Measurements from ENCODE around the gene UBE2L5.
A peak's percentile ranks its signal among the peaks of the same experiment; 100 is the strongest.
"Not testable (repeated sequence)": the region's sequence is repeated elsewhere in the genome, so short reads cannot be mapped to it uniquely, and the experiment has no call there.

UBE2L5 gene

DNA sequence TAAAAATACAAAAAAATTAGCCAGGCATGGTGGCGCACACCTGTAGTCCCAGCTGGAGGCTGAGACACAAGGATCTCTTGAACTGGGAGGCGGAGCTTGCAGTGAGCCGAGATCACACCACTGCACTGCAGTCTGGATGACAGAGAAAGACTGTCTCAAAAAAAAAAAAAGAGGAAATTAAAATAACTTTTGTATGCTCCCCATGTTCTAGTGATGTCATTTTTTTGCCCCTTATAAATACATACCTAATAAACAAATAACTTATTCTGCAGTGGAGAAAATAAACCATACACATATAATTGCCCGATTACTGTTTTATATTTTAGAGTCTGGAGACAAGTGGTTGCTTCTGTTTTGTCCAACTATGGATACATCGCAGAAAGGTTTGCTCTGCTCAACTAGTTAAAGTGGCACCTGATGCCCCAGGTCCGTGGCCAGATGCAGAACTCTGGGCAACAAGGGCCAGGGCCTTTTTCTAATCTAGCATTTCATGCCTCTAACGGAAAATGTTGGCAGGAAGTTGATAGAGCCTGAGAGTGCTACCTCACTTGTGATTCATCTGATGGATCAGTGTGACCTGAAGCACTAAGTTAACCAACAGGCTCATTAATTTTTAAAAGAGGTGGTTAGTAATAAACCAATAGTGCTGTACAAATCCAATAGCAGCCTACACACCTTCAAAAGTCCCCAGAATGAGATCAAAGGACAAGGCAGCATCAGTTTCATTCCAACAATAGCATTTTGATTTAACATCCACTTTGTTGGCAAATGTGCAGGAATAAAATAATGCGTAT, 18.8 kb downstream of the UBE2L5 start:
- no peak for DNase-seq

DNA sequence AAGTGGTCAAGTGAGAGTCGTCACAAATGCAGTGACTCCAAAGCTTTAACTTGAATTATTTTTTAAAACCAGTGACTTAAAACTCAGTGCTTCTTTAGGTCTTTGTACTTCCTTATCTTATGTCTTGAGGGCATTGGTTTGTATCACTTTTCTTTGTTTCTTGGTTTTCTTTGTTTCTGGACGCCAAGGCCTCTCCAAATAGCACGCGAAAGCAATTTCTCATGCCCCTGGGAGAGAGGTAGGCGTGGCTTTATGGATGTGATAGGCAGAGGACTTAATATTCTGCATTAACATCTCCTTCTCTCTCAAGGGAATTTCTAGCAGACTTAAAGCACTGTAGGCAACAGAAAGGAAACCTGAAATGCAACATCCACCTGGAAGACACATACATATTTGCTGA, 20.6 kb downstream of the UBE2L5 start:
- DNase-seq: no peak

DNA sequence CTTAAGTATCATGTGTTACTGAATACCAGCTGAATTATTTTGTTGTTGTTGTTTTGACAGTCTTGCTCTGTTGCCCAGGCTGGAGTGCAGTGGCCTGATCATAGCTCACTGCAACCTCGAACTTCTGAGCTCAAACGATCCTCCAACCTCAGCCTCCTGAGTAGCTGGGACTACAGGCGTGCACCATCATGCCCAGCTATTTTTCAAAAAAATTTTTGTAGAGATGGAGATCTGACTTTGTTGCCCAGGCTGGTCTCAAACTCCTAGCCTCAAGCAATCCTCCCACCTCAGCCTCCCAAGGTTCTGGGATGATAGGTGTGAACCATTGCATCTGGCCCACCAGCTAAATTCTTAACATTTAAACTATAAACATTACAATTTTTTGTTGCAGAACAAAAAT, 21.2 kb downstream of the UBE2L5 start:
- DNase-seq: not testable (repeated sequence)

DNA sequence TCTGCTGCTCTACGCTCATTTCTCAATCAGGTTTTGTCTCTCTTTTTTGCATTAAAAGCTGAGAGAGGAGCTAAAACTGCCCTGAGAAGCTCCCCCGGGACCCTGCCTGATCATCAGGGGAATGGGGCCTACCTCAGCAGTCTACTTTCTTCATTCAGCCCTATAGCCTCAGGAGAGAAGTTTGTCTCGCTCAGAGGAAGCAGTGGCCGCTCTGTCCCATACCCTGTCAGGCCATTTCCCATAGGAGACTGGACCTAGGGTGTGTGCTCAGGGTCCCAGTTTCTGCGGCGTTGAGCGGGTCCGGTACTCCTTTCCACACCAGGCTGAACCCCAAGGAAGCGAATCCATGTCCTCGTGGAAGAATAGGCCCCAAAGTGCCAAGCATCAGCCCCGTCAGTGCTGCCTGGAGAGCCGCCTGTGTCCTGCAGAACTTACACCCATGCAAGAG, 21.7 kb downstream of the UBE2L5 start:
- DNase-seq: no peak

DNA sequence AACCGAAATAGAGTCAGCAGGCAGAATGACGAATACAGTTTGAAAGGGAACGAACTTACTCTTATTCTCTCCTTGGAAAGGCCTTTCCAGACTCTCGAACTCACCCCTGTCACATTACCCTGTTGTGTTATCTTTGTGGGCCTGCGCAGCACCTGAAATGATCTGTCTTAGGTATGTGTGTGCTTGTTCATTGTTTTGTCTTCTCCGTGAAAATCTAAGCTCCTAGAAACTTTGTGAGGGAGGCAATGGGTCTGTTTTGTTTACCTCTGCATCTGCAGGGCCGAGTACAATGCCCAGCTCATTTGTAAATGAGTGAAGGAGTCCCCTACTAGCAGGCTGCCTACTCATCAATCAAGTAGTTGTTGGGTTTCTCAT, 23.8 kb downstream of the UBE2L5 start:
- DNase-seq: no peak

DNA sequence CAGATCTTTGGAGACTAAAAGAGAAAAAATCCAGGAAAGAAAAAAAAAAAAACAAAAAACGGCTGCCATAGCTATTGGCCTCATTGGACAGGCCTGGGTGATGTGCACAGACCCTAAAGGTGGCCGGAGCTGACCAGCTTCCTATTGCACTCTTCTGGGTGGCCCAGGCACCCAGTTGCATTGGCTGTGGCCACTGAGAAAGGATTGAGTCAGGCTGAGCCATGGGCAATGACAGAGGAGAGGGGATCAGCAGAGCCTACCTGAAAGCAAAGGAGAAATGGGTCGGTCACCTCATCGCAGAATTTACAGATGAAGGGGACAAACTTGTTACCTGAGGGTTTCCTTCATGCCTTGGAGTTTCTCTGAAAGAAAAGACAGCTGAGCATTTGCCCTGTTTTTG, 26.1 kb downstream of the UBE2L5 start:
- no peak for DNase-seq

DNA sequence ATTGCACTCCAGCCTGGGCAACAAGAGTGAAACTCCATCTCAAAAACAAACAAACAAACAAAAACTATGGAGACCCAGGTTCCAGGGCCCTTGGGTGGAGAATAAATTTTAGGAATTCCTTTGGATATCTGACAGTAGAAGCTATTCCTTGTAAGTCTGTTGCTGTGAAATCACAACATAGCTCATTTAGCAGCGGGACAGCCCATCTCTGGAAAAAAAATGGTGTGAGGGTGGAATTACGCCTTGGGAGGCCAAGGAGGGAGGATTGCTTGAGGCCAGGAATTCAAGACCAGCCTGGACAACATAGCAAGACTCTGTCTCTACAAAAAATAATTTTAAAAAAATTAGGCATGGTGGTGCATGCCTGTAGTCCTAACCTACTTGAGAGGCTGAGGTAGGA, 27.8 kb downstream of the UBE2L5 start:
- no peak for DNase-seq

DNA sequence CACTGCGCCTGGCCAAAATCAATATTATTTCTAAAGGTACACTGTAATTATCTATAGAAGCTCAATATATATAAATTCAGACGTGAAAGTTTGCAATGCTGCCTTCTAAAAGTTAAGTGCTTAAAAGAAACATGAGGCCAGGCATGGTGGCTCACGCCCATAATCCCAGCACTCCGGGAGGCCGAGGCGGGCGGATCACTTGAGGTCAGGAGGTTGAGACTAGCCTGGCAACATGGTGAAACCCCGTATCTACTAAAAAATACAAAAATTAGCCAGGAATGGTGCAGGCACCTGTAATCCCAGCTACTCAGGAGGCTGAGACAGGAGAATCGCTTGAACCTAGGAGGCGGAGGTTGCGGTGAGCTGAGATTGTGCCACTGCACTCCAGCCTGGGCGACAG, 29.2 kb downstream of the UBE2L5 start:
- DNase-seq: not testable (repeated sequence)

DNA sequence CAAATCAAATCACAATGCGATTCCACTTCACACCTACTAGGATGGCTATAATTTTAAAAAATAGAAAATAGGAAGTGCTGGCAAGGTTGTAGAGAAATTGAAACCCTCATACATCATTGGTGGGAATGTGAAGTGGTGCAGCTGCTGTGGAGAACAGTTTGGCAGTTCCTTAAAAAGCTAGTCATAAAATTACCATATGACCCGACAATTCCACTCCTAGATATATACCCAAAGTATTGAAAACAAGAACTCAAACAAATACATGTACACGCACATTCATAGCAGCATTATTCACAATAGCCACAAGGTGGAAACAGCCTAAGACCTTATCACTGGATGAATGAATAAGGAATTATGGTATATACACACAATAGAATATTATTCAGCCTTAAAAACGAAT, 31.4 kb downstream of the UBE2L5 start:
- no peak for DNase-seq

DNA sequence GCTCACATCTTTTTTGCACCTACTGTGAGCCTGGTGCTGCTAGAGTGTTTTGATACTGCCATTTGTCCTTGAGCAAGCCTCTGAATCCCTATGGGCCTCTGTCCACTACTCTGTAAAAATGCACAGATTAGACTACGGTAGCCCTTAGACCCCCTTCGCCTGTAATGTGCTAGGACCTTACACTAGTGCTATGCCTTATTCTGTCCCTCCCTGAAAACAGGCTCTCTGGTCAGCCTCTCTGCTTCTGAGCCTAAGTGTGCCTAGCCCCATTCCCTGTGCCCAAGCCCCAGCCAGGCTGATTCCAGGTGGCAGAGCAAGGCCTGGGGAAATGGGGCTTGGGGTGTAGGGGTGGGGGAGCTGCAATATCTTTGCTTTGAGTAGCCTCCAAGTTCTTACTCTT, 32.7 kb downstream of the UBE2L5 start:
- DNase-seq: no peak

DNA sequence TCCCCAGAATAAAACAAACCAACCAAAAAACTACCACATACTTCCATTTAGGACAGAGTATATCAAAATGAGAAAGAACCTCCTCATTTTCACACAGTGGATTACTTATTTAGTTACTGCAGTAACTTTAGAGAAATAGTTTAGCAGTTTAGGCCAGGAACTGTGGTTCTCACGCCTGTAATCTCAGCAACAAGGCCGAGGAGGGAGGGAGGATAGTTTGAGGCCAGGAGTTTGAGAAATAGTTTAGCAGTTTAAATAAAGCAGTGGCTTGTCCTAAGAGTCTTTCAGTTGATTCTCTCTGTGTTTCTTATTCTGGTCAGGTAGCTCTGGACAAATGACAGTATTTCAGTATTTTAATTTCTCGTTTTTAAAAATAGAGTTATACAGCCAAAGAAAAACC, 34.0 kb downstream of the UBE2L5 start:
- no peak for DNase-seq

DNA sequence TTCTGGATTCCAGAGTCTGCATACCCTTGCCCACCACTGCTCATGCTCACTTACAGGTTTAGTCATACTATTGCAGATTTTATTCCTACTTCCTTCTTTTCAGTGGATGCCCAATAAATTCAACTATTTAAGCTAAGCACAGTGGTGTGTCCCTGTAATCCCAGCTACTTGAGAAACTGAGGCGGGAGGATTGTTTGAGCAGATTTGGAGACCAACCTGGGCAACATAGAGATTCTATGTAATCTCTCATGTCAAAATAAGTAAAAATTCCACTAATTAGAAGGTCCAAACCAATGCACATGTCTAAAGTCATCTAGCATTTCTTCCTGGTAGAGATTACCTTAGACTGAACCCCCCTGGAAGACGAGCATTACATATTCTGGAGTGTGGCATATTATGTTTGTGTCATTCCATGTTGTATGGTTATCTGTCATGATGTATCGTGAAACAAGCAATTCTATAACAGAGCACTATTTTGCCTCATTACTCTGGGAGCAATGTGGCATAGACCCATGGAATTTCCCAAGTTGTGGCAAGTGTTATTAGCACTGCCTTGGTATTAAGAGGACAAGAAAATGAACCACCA, 35.1 kb downstream of the UBE2L5 start:
- DNase-seq: no peak

DNA sequence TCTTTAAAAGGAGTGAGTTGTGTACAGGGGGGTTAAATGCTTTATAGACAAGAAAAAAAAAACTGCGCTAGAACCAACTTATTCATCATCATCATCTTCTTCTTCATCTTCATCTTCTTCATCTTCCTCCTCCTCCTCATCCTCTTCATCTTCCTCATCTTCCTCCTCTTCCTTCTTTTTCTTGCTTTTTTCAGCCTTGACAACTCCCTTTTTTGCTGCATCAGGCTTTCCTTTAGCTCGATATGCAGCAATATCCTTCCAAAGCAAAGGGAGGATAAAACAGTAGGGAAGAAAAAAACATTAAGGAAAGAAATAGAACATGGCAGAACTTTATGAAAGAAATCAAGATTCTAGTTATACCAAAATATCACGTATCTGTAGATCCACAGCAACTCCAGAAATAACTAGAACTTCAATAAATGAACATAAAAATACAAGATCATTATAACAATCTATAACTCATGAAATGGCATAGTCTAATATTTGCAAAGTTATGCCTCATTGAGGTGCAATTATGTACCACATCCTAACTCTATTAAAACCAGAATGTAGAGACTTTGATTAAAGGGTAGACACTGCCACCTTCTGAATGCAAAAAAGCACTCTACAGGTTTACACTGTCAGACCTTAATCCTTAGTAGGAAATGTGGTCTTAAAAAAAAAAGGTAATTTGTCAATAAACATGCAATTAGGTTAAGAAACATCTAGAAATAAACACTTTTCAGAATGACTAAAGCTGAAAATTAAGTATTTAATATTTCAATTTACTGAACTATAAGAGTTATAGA, 39.2 kb downstream of the UBE2L5 start:
- DNase-seq: not testable (repeated sequence)

DNA sequence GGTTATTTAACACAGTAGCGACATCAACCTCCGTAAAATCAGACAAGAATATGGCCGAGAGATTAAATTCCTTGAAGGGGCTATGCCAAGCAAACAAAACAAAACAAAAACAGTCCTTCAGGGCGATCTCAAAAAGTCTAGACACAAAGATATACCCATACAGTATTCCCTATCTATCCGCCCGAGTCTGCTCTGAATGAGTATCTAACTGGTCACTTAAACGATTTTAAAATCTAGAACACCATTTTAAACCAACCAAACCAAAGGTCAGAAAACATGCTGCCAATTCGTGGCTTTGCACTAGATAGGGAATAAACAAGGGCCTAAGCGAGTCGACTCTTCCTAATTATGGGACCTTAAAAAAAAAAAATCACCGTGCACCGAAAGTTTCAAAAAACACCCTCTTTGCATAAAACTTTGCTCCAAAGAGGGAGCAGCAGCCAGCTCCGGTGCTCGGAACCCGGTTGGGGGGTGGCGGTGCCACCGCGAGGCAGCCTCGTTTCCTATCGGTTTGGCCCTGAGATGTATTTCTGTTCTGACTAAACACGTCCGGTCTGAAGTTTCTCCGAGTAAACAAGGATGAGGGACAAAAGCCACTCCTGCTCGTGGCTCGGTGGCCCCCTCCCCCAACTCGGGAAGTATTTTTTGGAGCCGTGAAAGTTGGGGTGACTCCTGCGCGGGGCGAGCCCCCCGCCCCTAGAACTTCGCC, 41.6 kb downstream of the UBE2L5 start:
- no peak for DNase-seq

DNA sequence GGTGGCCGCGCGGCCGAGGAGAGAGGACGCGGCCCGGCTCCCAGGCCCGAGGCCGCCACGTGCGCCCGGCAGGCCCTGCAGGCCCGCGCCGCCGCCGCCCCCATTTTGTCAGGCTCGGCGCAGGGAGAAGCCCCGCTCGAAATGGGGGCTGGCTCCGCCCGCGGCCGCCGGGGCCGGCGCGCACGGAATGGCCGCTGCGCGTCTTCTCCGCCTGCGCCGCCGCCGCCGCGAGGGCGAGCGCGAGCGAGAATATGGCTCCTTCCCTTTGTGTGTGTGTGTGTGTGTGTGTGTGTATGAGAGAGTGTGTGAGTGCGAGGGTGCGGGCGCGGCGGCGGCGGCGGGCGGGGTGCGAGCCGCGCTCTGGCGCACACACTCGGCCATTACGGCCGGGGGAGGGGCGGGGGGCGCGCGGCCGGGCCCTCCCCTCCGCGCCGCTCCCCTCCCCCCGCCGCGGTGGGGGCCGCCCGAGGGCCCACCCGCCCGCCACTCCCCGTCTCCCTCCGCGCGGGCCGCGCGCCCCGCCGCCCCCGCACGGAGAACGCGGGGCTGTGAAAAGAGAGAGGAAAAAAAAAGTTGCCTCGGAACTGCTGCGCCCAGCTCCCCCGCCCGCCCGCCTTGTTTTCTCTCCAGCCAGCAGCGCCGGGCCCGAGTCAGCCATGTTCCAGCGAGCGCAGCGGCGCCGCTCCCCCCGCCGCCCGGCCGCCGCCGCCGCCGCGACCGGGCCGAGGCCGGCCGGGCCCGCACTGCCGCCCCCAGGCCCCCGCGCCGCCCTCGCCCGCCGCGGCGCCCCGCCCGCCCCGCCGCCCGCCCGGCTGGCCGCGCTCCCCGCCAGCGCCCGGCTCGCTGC, 42.4 kb downstream of the UBE2L5 start:
- DNase-seq: peak; percentile 60

DNA sequence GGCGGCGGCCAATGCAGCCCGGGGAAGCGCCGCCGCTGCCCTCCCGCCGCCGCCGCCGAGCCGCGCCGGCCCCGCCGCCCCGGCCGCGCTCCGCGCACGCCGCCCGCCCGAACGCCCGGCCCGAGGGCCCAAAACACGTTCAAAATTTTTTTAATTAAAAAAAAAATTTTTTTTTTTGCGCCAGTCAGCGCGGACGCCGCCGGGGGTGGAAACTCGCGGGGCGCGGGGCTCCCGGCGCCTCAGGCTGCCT, 43.0 kb downstream of the UBE2L5 start:
- no peak for DNase-seq

DNA sequence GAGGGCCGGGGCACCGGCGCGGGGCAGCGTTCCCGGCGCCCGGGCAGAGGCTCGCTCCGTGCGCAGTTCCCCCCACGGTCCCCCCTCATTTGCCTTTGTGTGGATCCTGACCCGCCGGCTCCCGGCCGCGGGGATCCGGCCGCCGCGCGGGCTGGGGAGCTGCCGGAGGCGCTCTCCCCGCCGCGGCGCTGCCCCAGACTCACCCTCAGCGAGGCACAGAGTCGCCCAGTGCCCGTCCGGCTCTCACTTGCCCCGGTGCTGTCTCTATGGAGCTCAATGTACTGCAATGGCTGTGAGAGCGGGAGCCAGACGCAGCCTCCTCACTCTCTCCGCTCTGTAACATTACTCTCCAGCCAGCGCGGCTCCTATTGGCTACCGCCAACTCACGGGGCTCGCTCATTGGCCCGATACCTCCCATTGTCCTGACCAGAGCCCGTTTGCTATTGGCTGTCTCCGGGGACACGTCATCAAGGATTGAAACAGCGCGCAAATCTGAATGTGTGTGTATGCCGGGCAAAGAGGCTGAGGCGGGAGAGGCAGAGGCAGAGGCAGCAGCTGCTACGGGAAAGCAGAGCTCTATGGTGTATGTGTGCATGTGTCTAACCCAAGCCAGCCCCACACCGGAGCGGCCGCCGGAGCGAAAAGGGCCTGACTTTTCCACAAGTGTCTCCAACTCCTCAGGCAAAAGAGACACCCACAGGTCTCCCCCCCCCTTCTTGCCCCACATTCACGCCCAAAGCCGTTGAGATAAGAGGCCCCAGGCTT, 43.5 kb downstream of the UBE2L5 start, which contains the start of gene HMGB1:
TSS of gene HMGB1 (minus strand) at position 344 of the 765 bp plus-strand sequence. CDS start 2,256 bp downstream, outside the sequence.
- DNase-seq: peak; percentile 95

DNA sequence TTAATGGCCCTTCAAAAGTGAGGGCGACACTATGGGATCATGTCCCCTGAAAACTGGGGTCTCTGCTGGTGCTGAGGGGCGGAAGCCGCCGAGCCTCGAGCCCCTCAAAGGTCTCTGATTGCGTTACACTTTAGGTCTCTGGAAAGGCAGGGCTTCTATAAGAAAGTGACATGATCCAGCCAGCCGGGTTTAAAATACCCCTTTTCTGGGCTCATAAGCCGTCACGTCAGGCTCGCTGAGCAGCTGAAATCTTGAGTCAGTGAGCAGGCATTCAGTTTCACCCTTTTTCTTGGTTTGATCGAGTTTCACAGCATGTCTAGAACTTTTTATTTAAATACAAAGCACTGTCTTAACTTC, 44.0 kb downstream of the UBE2L5 start:
- DNase-seq: peak; percentile 46

DNA sequence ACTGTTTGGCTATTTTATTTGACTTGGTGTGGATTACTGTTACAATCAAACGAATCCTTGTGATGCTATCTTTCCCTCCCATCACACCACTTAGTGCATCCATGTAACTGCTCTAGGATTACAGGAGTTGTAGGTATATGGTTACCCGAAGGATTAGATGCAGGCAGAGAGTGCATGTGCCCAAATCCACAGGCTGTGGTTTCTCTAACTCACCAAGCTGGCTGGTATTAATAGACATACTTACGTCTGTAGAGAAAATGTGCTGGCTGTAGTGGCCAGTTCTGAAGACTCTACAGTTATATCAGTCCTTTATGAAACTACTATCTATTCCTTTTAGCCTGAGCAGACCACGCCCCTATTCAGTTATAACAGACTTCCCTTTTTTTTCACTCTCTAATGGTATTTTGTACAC, 44.6 kb downstream of the UBE2L5 start:
- DNase-seq: peak; percentile 60

DNA sequence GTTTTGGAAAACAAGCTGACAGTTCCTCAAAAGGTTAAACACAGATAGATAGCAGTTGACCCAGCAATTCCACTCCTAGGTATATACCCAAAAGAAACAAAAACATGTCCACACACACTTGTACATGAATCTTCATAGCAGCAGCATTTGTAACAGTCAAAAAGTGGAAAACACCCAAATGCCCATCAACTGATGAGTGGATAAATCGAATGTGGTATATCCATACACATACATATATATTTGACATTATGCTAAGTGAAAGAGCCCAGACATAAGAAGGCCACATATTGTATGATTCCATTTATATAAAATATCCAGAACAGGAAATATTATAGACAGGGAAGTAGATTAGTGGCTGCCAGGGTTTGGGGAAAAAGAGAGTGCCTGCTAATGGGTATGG, 51.4 kb downstream of the UBE2L5 start:
- no peak for DNase-seq

DNA sequence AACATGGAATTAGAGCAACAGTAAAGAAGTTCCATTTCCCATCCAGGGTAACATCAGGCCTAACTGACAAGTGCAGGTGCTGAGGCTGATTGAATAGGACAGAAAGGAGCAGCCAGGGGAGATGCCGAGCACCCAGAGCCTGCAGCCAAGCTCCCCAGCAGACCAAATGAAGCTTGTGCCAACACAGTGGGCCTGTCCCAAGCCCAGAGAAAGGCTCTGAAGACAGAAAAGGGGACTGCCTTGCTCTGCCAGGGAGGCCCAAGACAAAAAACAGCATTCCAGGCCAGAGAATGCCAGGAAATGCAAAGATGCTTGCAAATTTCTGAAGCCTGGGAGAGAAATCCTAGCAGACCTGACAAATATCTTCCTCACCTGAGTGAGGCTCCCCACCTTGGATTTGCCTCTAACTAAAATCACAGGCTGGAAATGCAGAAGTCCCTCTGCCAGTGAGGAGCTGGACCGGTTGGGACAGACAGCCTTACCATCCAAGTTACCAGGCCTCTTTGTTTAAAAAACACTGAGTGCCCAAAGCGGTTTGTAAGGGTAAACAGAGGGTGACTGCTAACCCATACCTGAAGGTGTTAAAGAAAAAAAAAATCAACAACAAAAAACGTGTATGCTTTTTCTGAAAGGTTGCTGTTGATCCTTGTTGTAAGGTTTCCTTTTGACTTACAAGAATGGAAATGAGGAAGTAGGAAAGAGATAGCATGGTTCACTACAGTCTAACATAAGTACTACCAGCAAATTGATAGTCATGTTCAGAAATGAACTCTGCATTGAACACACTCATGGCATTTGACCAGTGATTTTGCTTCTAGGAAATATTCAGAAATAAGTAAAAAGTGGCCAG, 55.3 kb downstream of the UBE2L5 start:
- DNase-seq: no peak

Measured in NCI-H2171 treated with DMSO at 0.1 percent for 48 hours (cell line).